BJ (cell line): ENCODE results near the gene CUL3. TPM values are rescaled to one million over a fixed set of nuclear protein-coding genes. Genes with fewer than 3 reads are reported as not detected.

ENCODE experiments used
- CTCF ChIA-PET: fragments of 350-600 bp; formaldehyde crosslinking; extraction: SDS; loops from one replicate; lab custom pipeline; 2021; ENCODE audit warnings: antibody characterized with exemption, inconsistent platforms; lab: Yijun Ruan, JAX
- POLR2A ChIA-PET: fragments of 300-600 bp; sonication (Branson Sonifier 250); formaldehyde crosslinking; extraction: SDS; loops from one replicate; lab custom pipeline; 2021; ENCODE audit warnings: antibody characterized with exemption; lab: Charles Lee
- DNase-seq: peaks from one replicate; pipeline ENCODE4 v3.0.0-alpha.2; 2011; ENCODE audit warnings: low read depth
- H3K27me3 ChIP-seq: 2 replicates; pipeline ENCODE4 v1.6.0; 2011; ENCODE audit warnings: low read length; ENCODE audit not compliant: control insufficient read depth, insufficient read depth
- H3K36me3 ChIP-seq: 2 replicates; pipeline ENCODE4 v1.5.1; 2011; ENCODE audit warnings: low read length; ENCODE audit not compliant: control insufficient read depth, insufficient read depth
- H3K4me3 ChIP-seq: 2 replicates; pipeline ENCODE4 v1.5.1; 2011; ENCODE audit warnings: low read depth, mild to moderate bottlenecking, control low read depth, low read length
- polyA plus RNA-seq: library from polyadenylated mRNA; depleted of rRNA; stranded (reverse); fragments of >200 nt; gene quantifications from 2 replicates; pipeline ENCODE4 v1.2.3, GENCODE V29; 2011
- TF ChIP-seq, protein P1 (sequence below): IDR thresholded peaks from 2 replicates; pipeline ENCODE4 v1.5.1; 2011; ENCODE audit warnings: low read depth, mild to moderate bottlenecking, control low read depth, inconsistent platforms, low read length, moderate library complexity; ENCODE audit not compliant: insufficient read depth

Gene CUL3
- polyA plus RNA-seq, 1 experiment = 12.8 TPM

DNA sequence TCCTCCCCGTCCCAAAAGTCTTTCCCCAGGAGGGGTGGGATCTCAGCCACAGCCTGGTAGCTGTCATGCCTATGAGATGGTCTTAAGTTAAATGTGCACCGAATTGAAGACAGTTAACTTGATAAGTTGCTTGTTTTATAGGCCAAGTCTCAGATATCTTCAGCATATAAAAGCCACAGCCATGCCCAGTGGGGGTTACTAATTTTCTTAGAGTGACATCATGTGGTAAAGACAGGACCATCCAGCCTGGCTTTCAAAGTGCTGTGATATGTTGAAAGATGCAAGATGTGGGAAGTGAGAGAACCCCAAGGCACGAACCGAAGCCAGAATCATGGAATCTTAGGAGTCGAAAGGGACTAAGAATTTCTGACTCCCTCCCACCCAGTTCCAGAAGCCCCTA is 141.1 kb downstream of the CUL3 start:
- ChIA-PET CTCF (no interaction called here), POLR2A (no interaction called here)
- Histone ChIP-seq H3K4me3 (no peak overlapping the region), H3K36me3 (no peaks in the 10 kb centered on the region), H3K27me3 (peaks cover 5% of the 10 kb centered on the region)
- TF ChIP-seq, protein P1, sequence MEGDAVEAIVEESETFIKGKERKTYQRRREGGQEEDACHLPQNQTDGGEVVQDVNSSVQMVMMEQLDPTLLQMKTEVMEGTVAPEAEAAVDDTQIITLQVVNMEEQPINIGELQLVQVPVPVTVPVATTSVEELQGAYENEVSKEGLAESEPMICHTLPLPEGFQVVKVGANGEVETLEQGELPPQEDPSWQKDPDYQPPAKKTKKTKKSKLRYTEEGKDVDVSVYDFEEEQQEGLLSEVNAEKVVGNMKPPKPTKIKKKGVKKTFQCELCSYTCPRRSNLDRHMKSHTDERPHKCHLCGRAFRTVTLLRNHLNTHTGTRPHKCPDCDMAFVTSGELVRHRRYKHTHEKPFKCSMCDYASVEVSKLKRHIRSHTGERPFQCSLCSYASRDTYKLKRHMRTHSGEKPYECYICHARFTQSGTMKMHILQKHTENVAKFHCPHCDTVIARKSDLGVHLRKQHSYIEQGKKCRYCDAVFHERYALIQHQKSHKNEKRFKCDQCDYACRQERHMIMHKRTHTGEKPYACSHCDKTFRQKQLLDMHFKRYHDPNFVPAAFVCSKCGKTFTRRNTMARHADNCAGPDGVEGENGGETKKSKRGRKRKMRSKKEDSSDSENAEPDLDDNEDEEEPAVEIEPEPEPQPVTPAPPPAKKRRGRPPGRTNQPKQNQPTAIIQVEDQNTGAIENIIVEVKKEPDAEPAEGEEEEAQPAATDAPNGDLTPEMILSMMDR = no peak
- no peak for DNase-seq

DNA sequence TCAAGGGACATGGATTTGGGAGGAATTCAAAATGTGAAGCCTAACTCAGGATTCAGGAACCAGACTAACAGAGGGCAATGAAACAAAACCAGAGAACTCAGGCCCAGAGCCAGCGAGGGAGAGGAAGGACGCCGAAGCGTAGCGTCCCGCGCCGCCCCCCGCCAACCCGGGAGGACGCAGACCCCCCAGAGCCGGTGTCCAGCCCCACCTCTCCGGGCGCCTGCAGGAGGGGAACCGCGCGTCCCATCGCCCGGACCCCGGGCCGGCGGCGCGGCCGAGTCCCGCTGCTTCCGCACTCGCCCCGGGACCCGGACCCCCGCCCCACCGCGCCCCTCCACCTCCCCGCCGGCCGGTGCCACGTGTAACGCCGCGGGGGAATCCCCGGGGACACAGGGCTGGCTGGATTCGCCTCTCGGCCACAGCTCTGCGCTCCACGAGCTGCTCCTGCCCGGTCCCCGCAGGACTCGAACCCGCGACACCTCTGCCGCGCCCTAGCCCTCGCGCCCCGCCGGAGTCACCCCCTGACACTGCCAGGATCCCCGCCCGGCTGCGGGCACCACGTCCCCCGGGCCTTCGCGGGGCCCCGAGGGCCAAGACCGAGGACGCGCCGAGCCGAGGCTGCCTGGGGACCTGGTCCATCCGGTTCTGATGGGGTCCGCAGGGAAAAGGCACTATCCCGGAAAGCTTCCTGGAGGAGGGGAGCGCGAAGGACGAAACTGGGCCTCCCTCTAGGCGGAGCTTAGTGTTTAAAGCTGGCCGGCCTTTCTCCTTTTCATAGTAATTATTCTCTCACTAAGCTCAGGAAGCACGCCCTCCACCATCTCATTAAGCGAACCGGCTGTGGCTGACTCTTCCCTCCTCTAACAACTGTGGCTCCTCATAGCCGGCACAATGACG is 142.8 kb downstream of the CUL3 start:
- ChIA-PET POLR2A (no interaction called here), CTCF (interaction anchor here (0.6 to 3.7 kb wide), 4 partner anchors 7 to 127 kb away, joined by 3 to 17 read pairs (median 4); no protein-coding TSS in a partner anchor)
- Histone ChIP-seq H3K36me3 (no peaks in the 10 kb centered on the region), H3K4me3 (peak overlapping the region; percentile 55), H3K27me3 (peaks cover 8% of the 10 kb centered on the region)
- no peak for DNase-seq
- TF ChIP-seq, protein P1 = no peak

DNA sequence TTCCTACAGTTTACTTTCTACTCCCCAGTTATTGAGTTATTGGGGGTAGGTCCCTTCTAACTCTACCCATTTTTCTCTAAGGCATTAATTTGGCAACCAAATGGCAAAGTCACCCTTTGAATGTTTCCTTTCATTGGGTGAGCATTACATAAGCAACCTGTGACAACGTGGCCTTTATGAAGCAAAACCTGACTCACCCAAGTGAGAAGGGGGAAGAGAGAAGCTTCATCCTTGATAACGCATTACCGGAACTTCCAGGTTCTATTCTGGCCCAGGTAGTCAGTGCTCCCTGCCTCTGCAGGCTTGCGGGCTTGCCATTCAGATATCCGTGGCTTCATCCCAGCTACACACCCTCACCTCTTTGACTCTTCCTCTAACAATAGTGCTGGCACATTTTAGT is 144.2 kb downstream of the CUL3 start:
- DNase-seq = no peak
- ChIA-PET POLR2A (no interaction called here), CTCF (interaction anchor here (1.1 to 3.7 kb wide), 2 partner anchors 8 to 70 kb away, joined by 3 to 17 read pairs; no protein-coding TSS in a partner anchor)
- Histone ChIP-seq H3K4me3 (no peak overlapping the region), H3K36me3 (no peaks in the 10 kb centered on the region), H3K27me3 (peaks cover 8% of the 10 kb centered on the region)
- TF ChIP-seq, protein P1 = no peak

DNA sequence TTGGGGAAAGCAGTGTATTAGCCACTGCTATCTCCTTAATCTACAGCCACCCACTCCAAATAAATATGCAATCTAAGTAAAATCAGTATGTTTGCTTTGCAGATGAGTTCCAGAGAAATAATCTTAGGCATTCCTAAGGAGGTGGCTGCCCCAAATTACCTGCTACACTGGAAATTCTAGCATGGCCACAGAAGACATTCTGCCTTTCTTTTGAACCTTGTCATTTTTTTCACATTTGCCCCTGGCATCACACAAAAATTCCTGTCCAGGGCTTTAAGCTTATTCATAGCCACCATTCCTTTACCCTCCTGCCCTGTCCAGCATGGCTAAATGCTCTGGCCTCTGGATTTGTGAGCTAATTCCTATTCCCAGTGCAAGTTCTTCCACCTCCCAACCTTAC is 146.4 kb downstream of the CUL3 start:
- Histone ChIP-seq H3K36me3 (no peaks in the 10 kb centered on the region), H3K4me3 (no peak overlapping the region), H3K27me3 (peaks cover 8% of the 10 kb centered on the region)
- POLR2A ChIA-PET = interaction anchor here (0.6 kb wide), 1 partner anchor 46 kb away, joined by 4 read pairs; no protein-coding TSS in a partner anchor
- TF ChIP-seq, protein P1 = no peak
- CTCF ChIA-PET = interaction anchor here (0.6 to 3.7 kb wide), 3 partner anchors 11 to 217 kb away, joined by 3 to 17 read pairs (median 3); no protein-coding TSS in a partner anchor
- DNase-seq = no peak

GRCh38 chr2:224436634-224437033 is 148.5 kb downstream of the CUL3 start:
- H3K27me3 ChIP-seq = peaks cover 12% of the 10 kb centered on the region
- TF ChIP-seq, protein P1 = no peak
- CTCF ChIA-PET = interaction anchor here (1.1 kb wide), 1 partner anchor 12 kb away, joined by 3 read pairs; no protein-coding TSS in a partner anchor
- POLR2A ChIA-PET = no interaction called here
- H3K4me3 ChIP-seq = no peak overlapping the region
- H3K36me3 ChIP-seq = no peaks in the 10 kb centered on the region
- no peak for DNase-seq
